Measurements from ENCODE around the gene LDAH.

DNA sequence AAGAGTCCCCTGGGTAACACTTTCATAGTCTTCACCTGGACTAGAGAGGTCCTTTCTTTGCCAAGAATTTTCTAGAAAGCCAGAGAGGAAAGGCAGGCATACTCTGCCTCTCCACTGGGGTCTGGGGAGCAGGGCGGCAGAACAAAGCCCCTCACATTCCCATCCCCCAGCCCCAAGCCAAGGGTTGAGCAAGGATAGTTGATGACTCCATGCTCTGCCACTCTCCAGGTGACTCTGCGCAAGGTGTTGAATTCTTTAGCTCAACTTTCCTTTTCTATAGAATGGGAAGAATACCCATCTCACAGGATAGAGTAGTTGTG, 158.9 kb downstream of the LDAH start:
- no peak for TF ChIP-seq EZH2 (IDR thresholded peaks at IDR 0.05; ENCODE audit: borderline replicate concordance, low read depth, low read length, severe bottlenecking)
- TF ChIP-seq, protein P1, sequence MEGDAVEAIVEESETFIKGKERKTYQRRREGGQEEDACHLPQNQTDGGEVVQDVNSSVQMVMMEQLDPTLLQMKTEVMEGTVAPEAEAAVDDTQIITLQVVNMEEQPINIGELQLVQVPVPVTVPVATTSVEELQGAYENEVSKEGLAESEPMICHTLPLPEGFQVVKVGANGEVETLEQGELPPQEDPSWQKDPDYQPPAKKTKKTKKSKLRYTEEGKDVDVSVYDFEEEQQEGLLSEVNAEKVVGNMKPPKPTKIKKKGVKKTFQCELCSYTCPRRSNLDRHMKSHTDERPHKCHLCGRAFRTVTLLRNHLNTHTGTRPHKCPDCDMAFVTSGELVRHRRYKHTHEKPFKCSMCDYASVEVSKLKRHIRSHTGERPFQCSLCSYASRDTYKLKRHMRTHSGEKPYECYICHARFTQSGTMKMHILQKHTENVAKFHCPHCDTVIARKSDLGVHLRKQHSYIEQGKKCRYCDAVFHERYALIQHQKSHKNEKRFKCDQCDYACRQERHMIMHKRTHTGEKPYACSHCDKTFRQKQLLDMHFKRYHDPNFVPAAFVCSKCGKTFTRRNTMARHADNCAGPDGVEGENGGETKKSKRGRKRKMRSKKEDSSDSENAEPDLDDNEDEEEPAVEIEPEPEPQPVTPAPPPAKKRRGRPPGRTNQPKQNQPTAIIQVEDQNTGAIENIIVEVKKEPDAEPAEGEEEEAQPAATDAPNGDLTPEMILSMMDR (IDR thresholded peaks at IDR 0.05; ENCODE audit: extremely low read depth in 1 of 2, insufficient read depth in 1 of 2, low read depth in 1 of 2, low read length in 2 of 2), result no peak
- no peak for TF ChIP-seq FOS (IDR thresholded peaks at IDR 0.05; ENCODE audit: borderline replicate concordance, insufficient read depth, low read length)
- TF ChIP-seq, protein P2, sequence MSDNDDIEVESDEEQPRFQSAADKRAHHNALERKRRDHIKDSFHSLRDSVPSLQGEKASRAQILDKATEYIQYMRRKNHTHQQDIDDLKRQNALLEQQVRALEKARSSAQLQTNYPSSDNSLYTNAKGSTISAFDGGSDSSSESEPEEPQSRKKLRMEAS (IDR thresholded peaks at IDR 0.05; ENCODE audit: insufficient read depth, insufficient read length), result no peak
- no peak for TF ChIP-seq POLR2A (IDR thresholded peaks at IDR 0.05; ENCODE audit: low read depth, low read length)
- TF ChIP-seq POLR2AphosphoS5 (IDR thresholded peaks at IDR 0.05; ENCODE audit: insufficient read depth, low read depth, low read length), result no peak
- TF ChIP-seq JUN (IDR thresholded peaks at IDR 0.05; ENCODE audit: borderline replicate concordance, insufficient read depth, insufficient read length, low read depth), result no peak

Measured in endothelial cell of umbilical vein (primary cell).